HG03095 (cell line): ENCODE measurements around the gene IGSF5.
"Not testable (repeated sequence)": the region's sequence is repeated elsewhere in the genome, so short reads cannot be mapped to it uniquely, and the experiment has no call there.

Source experiments
- ATAC-seq: cut with Tn5 transposase; IDR thresholded peaks from one replicate; pipeline ENCODE4 v1.9.1; 2021; ENCODE audit warnings: moderate library complexity; ENCODE audit not compliant: unreplicated experiment

Gene IGSF5

DNA sequence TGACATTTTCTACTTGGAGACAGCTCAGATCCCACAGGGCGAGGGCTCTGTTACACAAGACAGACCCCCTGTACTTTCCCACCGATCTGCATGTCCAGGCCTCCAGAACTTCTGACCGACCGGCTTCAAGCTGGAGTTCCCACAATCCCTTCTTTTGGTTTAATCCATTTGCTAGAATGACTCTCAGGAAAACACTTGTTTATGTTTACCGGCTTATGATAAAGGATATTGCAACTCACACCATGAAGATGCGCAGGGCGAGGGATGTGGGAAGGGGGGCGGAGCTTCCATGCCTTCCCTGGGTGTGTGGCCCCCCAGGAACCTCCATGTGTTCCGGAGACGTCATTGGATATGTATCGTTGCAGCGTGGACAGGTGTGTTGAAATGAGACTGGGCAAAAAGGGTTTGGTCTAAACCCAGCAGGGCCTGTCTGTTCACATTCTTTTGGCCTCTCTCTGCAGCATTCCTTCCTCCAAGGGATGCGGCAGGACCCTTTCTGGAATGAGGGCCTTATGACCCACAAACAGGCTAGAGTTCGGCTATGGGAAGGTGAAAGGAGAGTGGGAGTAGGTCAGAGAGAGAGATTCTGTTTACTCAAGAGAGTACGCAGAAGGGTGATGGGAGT, 7.5 kb upstream of the IGSF5 start:
- no peak for ATAC-seq

DNA sequence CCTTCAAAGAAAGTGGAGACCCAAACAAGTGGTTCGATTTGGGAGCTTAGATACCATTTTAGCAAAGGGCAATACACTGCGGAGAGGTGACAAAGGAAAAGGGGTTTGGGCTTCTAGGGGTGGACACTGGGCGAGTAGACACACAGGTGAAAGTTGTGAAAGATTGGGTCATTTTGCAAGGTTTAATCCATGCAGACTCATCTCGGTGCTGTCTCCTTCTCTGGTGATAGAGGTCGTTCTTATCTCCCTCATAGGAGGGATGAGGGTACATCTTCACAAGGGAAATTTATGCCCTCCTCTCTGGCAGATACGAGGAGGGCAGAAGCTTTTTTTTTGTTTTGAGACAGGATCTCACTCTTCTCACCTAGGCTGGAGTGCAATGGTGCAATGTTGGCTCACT, 6.4 kb upstream of the IGSF5 start:
- no peak for ATAC-seq

- not testable (repeated sequence) for ATAC-seq
Measured at GRCh38 chr21:39739531-39739930, 5.5 kb upstream of the IGSF5 start.

GRCh38 chr21:39742561-39742960, 2.4 kb upstream of the IGSF5 start:
- ATAC-seq: not testable (repeated sequence)

DNA sequence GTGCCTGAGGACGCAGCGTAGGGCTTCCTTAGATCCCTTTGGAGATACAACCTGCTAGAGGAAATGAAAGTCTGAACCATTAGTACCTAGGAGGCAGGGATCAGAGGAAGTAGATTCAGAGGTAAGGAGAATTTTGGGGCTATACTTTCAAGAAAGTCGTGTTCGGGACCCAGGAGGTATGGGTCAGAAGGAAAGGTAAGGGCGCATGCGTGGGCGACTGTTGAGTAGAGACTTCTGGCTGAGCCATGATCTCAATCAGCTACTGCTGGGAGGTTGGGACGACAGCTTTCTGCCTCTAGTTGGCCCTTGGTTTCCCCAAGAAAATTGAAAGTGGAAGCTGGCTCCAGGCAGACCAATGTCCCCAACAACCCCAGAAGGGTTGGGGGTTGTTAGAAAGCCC, 349 bp downstream of the IGSF5 start:
- ATAC-seq: not testable (repeated sequence)

- ATAC-seq: no peak
Measured at GRCh38 chr21:39750670-39751069, 5.7 kb downstream of the IGSF5 start.

DNA sequence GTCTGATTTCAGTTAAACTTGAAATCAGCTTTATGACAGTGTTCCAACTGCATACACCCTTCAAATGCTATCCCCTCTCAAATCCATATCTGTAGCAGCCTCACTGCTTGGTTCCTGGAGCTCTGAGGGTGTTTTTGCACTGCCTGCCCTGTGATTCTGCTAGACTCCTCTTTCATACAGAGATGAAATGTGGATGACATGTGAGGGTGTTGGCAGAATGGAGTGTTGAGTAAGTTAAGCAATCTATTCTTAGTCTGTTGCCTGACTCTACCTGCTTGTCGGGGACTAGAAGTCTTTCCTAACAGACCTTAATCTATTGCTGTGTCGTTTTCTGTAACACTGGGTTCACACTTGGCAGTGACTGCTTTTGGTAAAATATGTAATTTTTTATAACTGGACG, 9.8 kb downstream of the IGSF5 start:
- no peak for ATAC-seq

DNA sequence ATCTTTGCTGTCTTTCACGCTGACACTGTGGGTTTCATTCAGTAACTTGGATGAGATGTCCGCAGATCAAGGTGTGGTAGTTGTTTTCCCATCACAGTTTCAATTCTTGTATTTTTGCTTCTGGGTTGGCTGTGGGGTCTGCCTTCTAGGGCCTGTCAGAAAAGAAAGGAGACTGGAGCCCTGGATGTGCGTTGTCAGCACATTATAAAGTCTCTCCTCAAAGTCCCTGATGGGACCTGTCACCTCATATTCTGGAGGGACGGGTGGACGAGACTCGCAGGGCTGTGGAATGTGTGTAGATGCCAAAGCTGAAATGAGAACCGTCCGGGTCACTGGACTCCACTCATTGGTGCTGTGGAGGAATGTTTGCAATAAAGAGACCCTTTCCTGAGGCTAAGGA, 11.3 kb downstream of the IGSF5 start:
- ATAC-seq: no peak

GRCh38 chr21:39763272-39763970, 18.4 kb downstream of the IGSF5 start:
- ATAC-seq: no peak

DNA sequence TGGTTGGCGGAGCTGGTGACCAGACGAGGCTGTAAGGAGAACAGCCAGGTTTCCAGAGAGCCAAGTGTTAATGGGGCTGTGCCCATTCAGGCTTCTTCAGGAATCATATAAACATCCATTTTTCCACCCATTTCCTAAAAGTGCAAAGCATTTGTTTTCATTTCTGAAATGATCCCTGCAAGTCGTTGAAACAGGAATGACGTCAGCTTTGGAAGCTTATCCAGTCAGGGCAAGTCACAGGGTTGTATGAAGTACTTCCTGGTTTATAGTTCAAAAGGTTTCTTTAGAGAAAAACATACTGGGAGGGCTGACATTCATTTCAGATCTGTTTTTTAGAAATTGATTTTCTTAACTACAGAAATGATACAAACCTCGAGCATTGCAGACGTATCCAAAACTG, 29.2 kb downstream of the IGSF5 start:
- no peak for ATAC-seq

DNA sequence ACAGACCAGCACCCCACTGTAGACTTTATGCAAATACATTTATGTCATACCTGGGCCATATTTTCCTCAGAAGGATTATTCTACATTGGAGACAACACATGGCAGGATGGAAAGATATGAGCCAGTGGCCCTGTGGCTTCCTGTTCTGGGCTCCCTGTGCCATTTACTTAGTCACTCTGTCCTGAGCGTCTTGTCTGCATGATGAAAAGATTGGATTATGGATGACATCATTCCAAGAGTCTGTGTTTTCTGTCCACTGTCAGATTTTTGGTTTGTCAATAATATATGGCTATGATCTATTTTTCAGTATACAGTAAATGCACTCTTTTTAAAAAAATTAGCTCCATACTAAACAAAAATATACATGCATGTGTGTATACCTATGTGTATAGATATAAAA, 30.8 kb downstream of the IGSF5 start:
- no peak for ATAC-seq

GRCh38 chr21:39776589-39776988, 31.6 kb downstream of the IGSF5 start:
- ATAC-seq: no peak

GRCh38 chr21:39781331-39781730, 36.3 kb downstream of the IGSF5 start:
- ATAC-seq: no peak

GRCh38 chr21:39788383-39788782, 43.4 kb downstream of the IGSF5 start:
- no peak for ATAC-seq

GRCh38 chr21:39796466-39796865, 51.5 kb downstream of the IGSF5 start:
- no peak for ATAC-seq

- ATAC-seq: no peak
Measured at GRCh38 chr21:39799178-39799577, 54.2 kb downstream of the IGSF5 start.

DNA sequence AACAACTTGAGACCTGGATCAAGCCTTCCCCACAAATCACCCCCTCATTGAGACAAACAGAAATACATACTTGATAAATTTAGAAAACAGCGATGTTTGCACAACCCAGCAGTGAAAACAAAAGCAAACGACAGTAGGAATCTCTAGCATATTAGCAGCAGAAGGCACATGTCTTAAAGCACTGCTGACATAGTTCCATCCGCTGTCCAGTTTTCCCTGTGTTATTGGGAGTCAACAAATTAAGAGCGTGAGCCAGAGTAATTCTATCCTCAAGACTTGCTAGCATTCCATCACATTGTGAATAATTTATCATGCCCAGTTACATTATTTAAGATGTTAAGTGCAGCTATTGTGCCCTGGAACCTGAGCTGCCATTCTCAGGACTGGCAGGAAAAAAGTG, 55.3 kb downstream of the IGSF5 start:
- no peak for ATAC-seq

DNA sequence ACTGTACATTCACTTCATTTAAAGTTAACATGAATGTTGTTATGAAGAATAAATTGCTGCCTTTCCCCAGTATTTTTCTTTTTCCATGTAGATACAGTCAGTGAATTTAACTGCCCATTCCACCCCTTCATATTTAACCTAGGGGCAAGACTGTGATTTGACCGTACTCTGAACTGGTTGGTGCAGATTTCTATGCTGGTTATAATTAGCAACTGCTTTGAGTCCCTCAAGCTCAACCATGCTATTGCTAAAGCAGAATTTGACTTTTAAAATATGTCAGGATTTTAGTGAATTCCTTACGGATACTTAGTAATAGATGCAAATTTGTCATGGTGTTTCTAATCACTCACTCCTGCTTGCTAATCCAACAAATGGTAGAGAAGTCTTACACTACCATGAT, 57.2 kb downstream of the IGSF5 start:
- no peak for ATAC-seq

- ATAC-seq: no peak
Measured at GRCh38 chr21:39803393-39803792, 58.4 kb downstream of the IGSF5 start.

- ATAC-seq: no peak
Measured at GRCh38 chr21:39804240-39804639, 59.3 kb downstream of the IGSF5 start.

DNA sequence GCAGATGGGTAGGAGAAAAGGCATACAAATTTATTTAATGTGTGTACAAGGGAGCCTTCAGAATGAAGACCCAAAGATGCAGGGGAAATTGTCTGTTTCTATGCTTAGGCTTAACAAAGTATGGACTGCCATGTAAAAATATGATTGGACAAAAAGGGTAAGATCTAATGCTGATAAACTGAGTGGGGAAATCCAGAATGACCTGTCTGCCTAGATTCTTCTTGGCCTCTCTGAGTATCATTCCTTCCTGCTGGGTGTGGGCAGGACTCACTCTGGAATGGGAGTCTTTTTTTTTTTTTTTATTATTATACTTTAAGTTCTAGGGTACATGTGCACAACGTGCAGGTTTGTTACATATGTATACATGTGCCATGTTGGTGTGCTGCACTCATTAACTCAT, 61.0 kb downstream of the IGSF5 start:
- no peak for ATAC-seq

- ATAC-seq: no peak
Measured at GRCh38 chr21:39807738-39808137, 62.8 kb downstream of the IGSF5 start.

- no peak for ATAC-seq
Measured at GRCh38 chr21:39809936-39810335, 65.0 kb downstream of the IGSF5 start.
